Head of caudate nucleus (tissue), 42 donors: ENCODE measurements around the gene ARHGAP5.
"Not testable (repeated sequence)": the region's sequence is repeated elsewhere in the genome, so short reads cannot be mapped to it uniquely, and the experiment has no call there.

Source experiments
- DNase-seq, 42 donors: peaks; one replicate each; pipeline versions ENCODE4 v3.0.0 to v3.0.0-alpha.2; 2020 to 2021; ENCODE audit warnings: mixed read lengths in 7 of 42
- intact Hi-C: fragments of 100-400 bp; cut with DNase I; formaldehyde crosslinking; loops from one replicate; pipeline ENCODE4 v1.15.0; 2022

Gene ARHGAP5

DNA sequence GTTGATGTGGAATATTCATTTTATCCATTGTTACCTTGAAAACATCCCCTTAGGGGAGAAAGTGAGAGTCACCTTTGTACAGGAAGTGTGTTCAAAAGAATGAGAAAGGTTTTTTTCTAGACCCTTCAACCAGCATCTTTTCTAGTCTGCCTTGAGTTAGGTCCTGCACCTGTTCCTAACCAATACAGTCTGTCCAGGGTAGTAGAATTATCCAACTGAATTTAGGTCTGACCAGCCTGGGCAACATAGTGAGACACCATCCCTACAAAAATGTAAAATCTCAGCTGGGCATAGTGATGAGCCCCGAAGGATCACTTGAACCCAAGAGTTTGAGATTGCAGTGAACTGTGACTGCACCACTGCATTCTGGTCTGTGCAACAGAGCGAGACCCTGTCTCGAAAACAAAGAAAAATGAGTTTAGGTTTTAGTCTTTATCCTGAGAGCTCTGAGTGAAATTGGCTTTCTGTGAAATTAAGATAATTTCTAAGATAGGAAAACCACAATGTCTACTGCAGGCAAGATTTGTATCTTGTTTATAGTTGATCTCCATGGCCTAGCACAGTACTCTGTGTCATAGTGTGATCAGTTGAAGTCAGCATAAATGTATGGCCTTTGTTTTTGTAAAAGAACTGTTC is 25.2 kb downstream of the ARHGAP5 start:
- intact Hi-C loops = no loop called here
- DNase-seq = no peak

- DNase-seq = no peak
- intact Hi-C loops = no loop called here
Measured at GRCh38 chr14:32102968-32103367, 25.9 kb downstream of the ARHGAP5 start.

GRCh38 chr14:32104308-32104707 is 27.2 kb downstream of the ARHGAP5 start:
- intact Hi-C loops = no loop called here
- DNase-seq = no peak

GRCh38 chr14:32104803-32105202 is 27.7 kb downstream of the ARHGAP5 start:
- no peak for DNase-seq
- intact Hi-C loops = no loop called here

DNA sequence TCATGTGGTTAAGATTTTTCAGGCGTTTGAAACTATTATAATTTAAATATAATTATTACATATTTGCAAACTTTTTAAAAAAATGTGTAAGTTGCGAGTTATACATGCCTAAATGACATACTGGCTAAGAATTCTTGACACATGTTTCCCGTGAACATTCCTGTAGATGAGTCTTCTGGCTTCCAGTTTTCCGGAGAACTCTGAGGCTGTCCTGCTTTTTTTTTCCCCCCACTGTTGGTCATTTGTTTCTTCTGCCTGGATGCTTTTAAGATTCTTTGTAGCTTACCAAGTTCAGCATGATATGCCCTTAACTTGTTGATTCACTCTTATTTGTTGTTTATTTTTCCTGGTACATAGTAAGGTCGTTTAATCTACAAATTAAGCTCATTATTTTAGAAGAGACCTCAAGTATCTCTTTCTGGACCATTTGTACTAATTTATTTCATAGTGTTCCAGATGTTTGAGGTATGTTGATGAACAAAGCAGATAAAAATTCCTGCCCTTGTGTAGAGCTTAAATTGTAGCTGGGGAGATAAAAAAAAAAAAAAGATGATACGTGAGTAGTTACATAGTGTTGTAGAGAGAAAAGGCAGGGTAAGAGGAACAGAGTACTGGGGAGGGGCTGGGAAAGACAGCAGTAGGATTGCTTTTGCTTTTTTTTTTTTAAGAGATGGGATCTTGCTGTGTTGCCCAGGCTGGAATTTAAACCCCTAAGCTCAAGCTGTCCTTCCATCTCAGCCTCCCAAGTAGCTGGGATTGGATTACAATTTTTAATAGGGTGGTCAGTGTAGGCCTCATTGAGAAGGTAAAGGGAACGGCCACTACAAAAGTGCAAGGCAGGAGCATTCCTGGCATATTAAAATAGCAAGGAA is 32.8 kb downstream of the ARHGAP5 start:
- intact Hi-C loops = no loop called here
- DNase-seq = no peak

DNA sequence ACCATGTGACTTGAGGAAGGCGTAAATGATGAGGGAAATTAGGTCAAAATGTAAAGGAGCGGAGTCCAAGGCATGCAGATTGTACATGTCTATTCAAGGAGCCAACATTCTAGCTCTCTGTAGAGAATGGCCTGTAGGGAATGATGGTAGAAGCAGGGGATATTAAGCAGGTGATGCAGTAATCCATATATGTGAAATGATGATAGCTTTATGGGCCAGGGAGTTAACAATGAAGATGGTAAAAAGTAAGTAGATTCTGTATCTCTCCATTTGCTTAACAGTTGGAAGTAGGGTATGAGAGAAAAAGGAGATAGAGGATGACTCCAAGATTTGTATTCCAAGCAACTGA is 33.4 kb downstream of the ARHGAP5 start:
- intact Hi-C loops = no loop called here
- no peak for DNase-seq

- DNase-seq = no peak
- intact Hi-C loops = no loop called here
Measured at GRCh38 chr14:32121536-32121935, 44.4 kb downstream of the ARHGAP5 start.

- no peak for DNase-seq
- intact Hi-C loops = no loop called here
Measured at GRCh38 chr14:32121948-32122347, 44.8 kb downstream of the ARHGAP5 start.

GRCh38 chr14:32126899-32127730 is 50.0 kb downstream of the ARHGAP5 start:
- DNase-seq, intact Hi-C loops: not testable (repeated sequence)

- DNase-seq, intact Hi-C loops: not testable (repeated sequence)
Measured at GRCh38 chr14:32127731-32128654, 50.9 kb downstream of the ARHGAP5 start.

DNA sequence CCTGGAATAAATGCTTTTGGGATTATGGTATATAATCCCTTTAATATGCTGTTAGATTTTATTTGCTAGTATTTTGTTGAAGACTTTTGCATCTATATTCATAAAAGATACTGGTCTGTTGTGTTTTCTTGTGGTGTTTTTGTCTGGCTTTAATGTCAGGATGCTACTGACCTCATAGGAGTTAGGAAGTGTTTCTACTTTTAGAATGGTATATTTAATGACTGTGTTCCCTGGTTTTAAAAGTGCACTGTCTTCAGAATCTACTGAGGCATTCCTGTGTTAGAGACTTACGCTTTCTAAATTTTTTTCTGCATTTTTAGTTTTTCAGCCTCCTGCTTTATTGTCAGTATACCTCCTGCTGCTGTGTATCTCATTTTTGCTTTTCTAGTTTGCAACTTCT is 51.6 kb downstream of the ARHGAP5 start:
- no peak for DNase-seq
- intact Hi-C loops = no loop called here

- intact Hi-C loops = no loop called here
- DNase-seq = no peak
Measured at GRCh38 chr14:32129124-32129523, 52.0 kb downstream of the ARHGAP5 start.

DNA sequence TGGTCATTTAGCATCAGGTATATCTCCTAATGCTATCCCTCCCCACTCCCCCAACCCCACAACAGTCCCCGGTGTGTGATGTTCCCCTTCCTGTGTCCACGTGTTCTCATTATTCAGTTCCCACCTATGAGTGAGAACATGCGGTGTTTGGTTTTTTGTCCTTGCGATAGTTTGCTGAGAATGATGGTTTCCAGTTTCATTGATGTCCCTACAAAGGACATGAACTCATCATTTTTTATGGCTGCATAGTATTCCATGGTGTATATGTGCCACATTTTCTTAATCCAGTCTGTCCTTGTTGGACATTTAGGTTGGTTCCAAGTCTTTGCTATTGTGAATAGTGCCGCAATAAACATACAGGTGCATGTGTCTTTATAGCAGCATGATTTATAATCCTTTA is 54.6 kb downstream of the ARHGAP5 start:
- DNase-seq, intact Hi-C loops: not testable (repeated sequence)

DNA sequence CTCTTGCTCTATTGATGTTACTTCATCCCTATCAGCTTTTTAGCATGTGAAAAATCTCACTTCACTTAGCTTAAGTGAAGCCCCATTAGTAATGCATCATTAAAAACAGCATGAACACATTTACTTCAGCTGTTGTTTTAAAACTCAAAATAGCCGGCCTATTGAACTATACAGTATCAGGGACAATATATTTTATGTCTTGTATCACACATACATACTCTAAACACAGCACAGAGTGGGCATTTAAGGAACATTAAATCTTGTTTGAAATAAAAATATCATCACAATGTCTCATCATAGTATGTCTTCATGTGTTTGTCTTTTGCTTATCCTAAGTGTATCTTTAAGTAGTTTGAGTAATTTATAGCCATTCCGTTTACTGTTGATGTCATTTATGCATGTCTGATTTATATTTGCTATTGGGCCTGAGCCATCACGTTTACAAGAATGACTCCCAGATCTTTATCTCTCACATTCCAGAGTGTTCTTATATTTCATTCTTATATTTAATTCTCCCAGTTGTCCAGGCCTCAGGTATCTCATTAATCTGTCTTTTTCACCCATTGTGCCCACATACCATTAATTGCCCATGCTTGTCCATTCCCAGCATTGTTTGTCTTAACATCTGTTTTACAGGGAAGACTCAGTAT is 57.5 kb downstream of the ARHGAP5 start:
- intact Hi-C loops = no loop called here
- DNase-seq = no peak

- no peak for DNase-seq
- intact Hi-C loops = no loop called here
Measured at GRCh38 chr14:32136027-32136825, 59.1 kb downstream of the ARHGAP5 start.

DNA sequence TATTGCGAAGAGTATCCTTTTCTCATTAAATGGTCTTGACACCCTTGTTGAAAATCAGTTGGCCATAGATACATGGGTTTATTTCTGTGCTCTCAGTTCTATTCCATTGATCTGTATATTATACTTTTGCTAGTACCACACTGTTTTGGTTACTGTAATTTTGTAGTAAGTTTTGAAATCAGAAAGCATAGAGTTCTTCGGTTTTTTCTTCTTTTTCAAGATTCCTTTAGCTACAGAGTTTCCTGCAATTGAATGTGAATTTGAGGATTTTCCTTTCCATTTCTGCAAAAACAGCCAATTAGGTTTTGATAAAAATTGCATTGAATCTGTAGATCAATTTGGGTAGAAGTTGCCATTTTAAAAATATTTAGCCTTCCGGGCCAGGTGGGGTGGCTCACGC is 60.2 kb downstream of the ARHGAP5 start:
- intact Hi-C loops = no loop called here
- no peak for DNase-seq

GRCh38 chr14:32137892-32138291 is 60.8 kb downstream of the ARHGAP5 start:
- no peak for DNase-seq
- intact Hi-C loops = no loop called here

DNA sequence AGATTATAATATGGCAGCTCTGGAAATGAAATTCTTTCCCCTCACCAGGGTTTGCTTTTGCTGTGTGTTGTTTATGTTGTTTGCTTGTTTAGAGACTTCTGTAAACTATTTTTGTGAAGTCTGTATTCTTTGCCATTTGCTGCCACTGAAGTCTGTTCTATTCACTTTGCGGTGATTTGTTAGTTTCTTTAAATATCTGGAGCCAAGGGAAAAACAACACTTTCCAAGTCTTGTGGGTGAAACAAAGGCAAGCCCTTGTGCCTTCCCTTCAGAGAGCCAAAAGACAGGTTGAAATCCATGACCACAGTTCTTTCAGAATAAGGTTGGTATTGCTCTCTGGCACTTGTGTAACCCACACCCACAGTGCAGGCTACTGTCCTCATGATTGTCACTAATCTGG is 65.2 kb downstream of the ARHGAP5 start:
- no peak for DNase-seq
- intact Hi-C loops = no loop called here
